ENCODE data around the gene HSF4. TPM values are rescaled to one million over a fixed set of nuclear protein-coding genes. Genes with fewer than 3 reads are reported as not detected.

The HSF4 gene
- total RNA-seq, 1 donor from 2014 or later: 70.5 TPM

- H3K4me1 ChIP-seq: peaks cover 42% of the 10 kb centered on the region
- no peak for DNase-seq
Observed at GRCh38 chr16:67197704-67198103, 33.2 kb downstream of the HSF4 start.

GRCh38 chr16:67198238-67198734, 33.7 kb downstream of the HSF4 start:
- Histone ChIP-seq H3K27ac (replicated peaks) (no peak overlapping the region), H3K4me3 (no peak overlapping the region), H3K27me3 (ENCODE audit: low read depth) (no peaks in the 10 kb centered on the region), H3K9me3 (replicated peaks) (no peaks in the 10 kb centered on the region), H3K36me3 (peaks cover 72% of the 10 kb centered on the region), H3K4me1 (peaks cover 36% of the 10 kb centered on the region)
- no peak for DNase-seq
- intact Hi-C loops (cut with micrococcal nuclease): no loop called here
- peak; percentile 68 for TF ChIP-seq CTCF (IDR thresholded peaks at IDR 0.05; ENCODE audit: borderline replicate concordance)

More at GRCh38 chr16:67197704-67198103, 33.2 kb downstream of the HSF4 start:
- Histone ChIP-seq H3K27ac (replicated peaks) (no peak overlapping the region), H3K4me3 (no peak overlapping the region), H3K27me3 (ENCODE audit: low read depth) (no peaks in the 10 kb centered on the region), H3K36me3 (peaks cover 69% of the 10 kb centered on the region), H3K9me3 (replicated peaks) (no peaks in the 10 kb centered on the region)
- TF ChIP-seq CTCF (IDR thresholded peaks at IDR 0.05; ENCODE audit: borderline replicate concordance): no peak
- intact Hi-C loops (cut with micrococcal nuclease): no loop called here

GRCh38 chr16:67199011-67199807, 34.7 kb downstream of the HSF4 start, which contains the start of gene ELMO3:
Gene ELMO3 (plus strand): TSS chr16:67199131. CDS start chr16:67199327, 196 bp downstream.
- peaks cover 27% of the 10 kb centered on the region for H3K4me1 ChIP-seq
- no peaks in the 10 kb centered on the region for H3K27me3 ChIP-seq (ENCODE audit: low read depth)
- no peak within 1 kb of the TSS for H3K4me3 ChIP-seq
- H3K36me3 ChIP-seq: peaks cover 75% of the 10 kb centered on the region
- H3K9me3 ChIP-seq (replicated peaks): no peaks in the 10 kb centered on the region
- DNase-seq: no peak
- intact Hi-C loops (cut with micrococcal nuclease): no loop called here
- H3K27ac ChIP-seq (replicated peaks): no peak within 1 kb of the TSS
- peak; percentile 26 for TF ChIP-seq CTCF (IDR thresholded peaks at IDR 0.05; ENCODE audit: borderline replicate concordance)

- no peak for DNase-seq
- H3K4me3 ChIP-seq: no peak overlapping the region
- H3K36me3 ChIP-seq: peaks cover 69% of the 10 kb centered on the region
- no peak overlapping the region for H3K27ac ChIP-seq (replicated peaks)
- H3K27me3 ChIP-seq (ENCODE audit: low read depth): no peaks in the 10 kb centered on the region
- intact Hi-C loops (cut with micrococcal nuclease): no loop called here
- H3K9me3 ChIP-seq (replicated peaks): no peaks in the 10 kb centered on the region
- TF ChIP-seq CTCF (IDR thresholded peaks at IDR 0.05; ENCODE audit: borderline replicate concordance): no peak
- peaks cover 23% of the 10 kb centered on the region for H3K4me1 ChIP-seq
Observed at GRCh38 chr16:67199808-67200198, 35.3 kb downstream of the HSF4 start.

- peaks cover 62% of the 10 kb centered on the region for H3K36me3 ChIP-seq
- intact Hi-C loops (cut with micrococcal nuclease): no loop called here
- peaks cover 23% of the 10 kb centered on the region for H3K4me1 ChIP-seq
- H3K4me3 ChIP-seq: no peak overlapping the region
- H3K9me3 ChIP-seq (replicated peaks): no peaks in the 10 kb centered on the region
- no peak for DNase-seq
- H3K27ac ChIP-seq (replicated peaks): no peak overlapping the region
- no peak for TF ChIP-seq CTCF (IDR thresholded peaks at IDR 0.05; ENCODE audit: borderline replicate concordance)
- H3K27me3 ChIP-seq (ENCODE audit: low read depth): no peaks in the 10 kb centered on the region
Observed at GRCh38 chr16:67200491-67200890, 35.9 kb downstream of the HSF4 start.

Measured in left ventricle myocardium inferior (tissue), 1 donor.